ENCODE data around the gene ADGRA1. TPM values are rescaled to one million over a fixed set of nuclear protein-coding genes. Genes with fewer than 3 reads are reported as not detected.

ADGRA1 gene
- polyA plus RNA-seq, 2 of the 4 experiments (the other 2 are of a cell fraction) = not detected

- no peak for FAIRE-seq
- WGBS (ENCODE audit: missing lambda C conversion rate) = 36% methylated on average over 20 of the region's 28 CpGs
- peak in 1 of 2 experiments; percentile 11; a peak in 3 of 6 replicates for ATAC-seq
- Histone ChIP-seq H3K4me3 (no peak overlapping the region), H3K27ac (no peak overlapping the region), H3K4me1 (no peaks in the 10 kb centered on the region), H3K9me3 (no peaks in the 10 kb centered on the region), H3K4me2 (no peak overlapping the region)
- ChIA-PET POLR2A (no interaction called here), CTCF (no interaction called here)
- peak in 1 of 2 experiments; percentile 22 for DNase-seq (ENCODE audit: low read depth in 1 of 2, low spot score in 1 of 2)
- peak in 1 of 2 experiments; percentile 28; a peak in 2 of 5 replicates for TF ChIP-seq RAD21 (conservative IDR thresholded peaks at IDR 0.05 in 1 of 2, IDR thresholded peaks at IDR 0.05 in 1 of 2)
- no peak for TF ChIP-seq TFCP2L1 (CRISPR knock-in tag; IDR thresholded peaks at IDR 0.05)
These were observed 9.0 kb downstream of the ADGRA1 start for GRCh38 chr10:133096616-133097269.

DNA sequence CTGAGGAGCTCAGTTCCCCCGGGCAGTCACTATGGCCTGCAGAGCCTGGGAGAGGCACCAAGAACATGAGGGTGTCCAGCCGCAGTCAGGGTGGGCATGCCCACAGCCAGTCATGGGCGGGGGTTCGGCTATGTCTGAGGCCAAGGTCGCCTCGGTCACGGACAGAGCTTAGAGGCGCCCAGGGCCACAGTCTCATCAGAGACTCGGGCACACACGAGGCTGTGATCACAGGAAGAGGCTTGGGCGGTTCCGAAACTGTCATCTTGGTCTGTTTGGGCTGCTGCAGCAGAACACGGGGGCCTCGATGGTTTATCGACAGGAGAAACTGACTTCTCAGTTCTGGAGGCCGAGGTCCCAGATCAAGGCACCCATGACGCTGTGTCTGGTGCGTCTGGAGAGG is 9.7 kb downstream of the ADGRA1 start:
- POLR2A ChIA-PET = no interaction called here
- FAIRE-seq = no peak
- H3K27ac ChIP-seq = no peak overlapping the region
- CTCF ChIA-PET = interaction anchor here (0.6 to 0.8 kb wide), 2 partner anchors 168 to 259 kb away, joined by 3 read pairs; no protein-coding TSS in a partner anchor
- H3K4me1 ChIP-seq = no peaks in the 10 kb centered on the region
- no peak for DNase-seq (ENCODE audit: low read depth in 1 of 2, low spot score in 1 of 2)
- TF ChIP-seq BHLHE40 (IDR thresholded peaks at IDR 0.05; ENCODE audit: low read depth, low read length) = no peak
- no peak for TF ChIP-seq TFCP2L1 (CRISPR knock-in tag; IDR thresholded peaks at IDR 0.05)
- TF ChIP-seq NPAS2 (CRISPR knock-in tag; IDR thresholded peaks at IDR 0.05; ENCODE audit: borderline replicate concordance) = no peak
- no peak for TF ChIP-seq RNF2 (IDR thresholded peaks at IDR 0.05; ENCODE audit: borderline replicate concordance, low read depth)
- TF ChIP-seq ESRRA (IDR thresholded peaks at IDR 0.05; ENCODE audit: borderline replicate concordance, low read length) = no peak
- no peak for TF ChIP-seq PBX3 (IDR thresholded peaks at IDR 0.05)
- no peak for TF ChIP-seq HES2 (IDR thresholded peaks at IDR 0.05)
- TF ChIP-seq, protein P1, sequence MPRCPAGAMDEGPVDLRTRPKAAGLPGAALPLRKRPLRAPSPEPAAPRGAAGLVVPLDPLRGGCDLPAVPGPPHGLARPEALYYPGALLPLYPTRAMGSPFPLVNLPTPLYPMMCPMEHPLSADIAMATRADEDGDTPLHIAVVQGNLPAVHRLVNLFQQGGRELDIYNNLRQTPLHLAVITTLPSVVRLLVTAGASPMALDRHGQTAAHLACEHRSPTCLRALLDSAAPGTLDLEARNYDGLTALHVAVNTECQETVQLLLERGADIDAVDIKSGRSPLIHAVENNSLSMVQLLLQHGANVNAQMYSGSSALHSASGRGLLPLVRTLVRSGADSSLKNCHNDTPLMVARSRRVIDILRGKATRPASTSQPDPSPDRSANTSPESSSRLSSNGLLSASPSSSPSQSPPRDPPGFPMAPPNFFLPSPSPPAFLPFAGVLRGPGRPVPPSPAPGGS (IDR thresholded peaks at IDR 0.05) = no peak
- TF ChIP-seq TP53 (CRISPR knock-in tag; IDR thresholded peaks at IDR 0.05) = no peak
- TF ChIP-seq POLR2A (IDR thresholded peaks at IDR 0.05; ENCODE audit: low read length) = no peak
- no peak for TF ChIP-seq CHD4 (IDR thresholded peaks at IDR 0.05; ENCODE audit: borderline replicate concordance)
- TF ChIP-seq JUNB (IDR thresholded peaks at IDR 0.05) = no peak
- TF ChIP-seq MAZ (IDR thresholded peaks at IDR 0.05; ENCODE audit: borderline replicate concordance, low read depth, low read length) = no peak
- TF ChIP-seq, protein P2, sequence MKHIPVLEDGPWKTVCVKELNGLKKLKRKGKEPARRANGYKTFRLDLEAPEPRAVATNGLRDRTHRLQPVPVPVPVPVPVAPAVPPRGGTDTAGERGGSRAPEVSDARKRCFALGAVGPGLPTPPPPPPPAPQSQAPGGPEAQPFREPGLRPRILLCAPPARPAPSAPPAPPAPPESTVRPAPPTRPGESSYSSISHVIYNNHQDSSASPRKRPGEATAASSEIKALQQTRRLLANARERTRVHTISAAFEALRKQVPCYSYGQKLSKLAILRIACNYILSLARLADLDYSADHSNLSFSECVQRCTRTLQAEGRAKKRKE (CRISPR knock-in tag; IDR thresholded peaks at IDR 0.05; ENCODE audit: low read depth) = no peak
- TF ChIP-seq HDAC2 (IDR thresholded peaks at IDR 0.05) = no peak
- TF ChIP-seq EHMT2 (IDR thresholded peaks at IDR 0.05; ENCODE audit: low read depth) = no peak
- no peak overlapping the region for H3K4me3 ChIP-seq
- H3K9me3 ChIP-seq = no peaks in the 10 kb centered on the region
- no peak overlapping the region for H3K4me2 ChIP-seq
- no peak for ATAC-seq
- 28% methylated on average over 7 of the region's 18 CpGs for WGBS (ENCODE audit: missing lambda C conversion rate)

DNA sequence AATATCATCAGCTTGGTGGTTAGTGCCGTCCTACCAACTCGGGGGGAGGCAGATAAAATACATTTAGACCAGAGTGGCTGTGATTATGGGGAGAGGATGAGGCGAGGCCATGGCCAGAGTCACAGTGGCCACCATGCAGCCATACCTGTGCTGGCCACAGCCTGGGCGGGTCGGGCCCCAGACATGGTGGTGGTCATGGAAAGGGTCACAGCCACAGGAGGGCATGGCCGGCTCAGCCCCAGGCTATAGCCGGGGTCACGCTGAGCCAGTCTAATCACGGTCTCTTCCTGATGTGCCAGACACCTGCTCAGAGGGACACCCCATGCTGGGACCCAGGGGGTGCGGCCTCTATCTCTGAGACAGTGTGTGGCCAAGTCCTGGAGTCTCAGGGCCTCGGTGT is 10.2 kb downstream of the ADGRA1 start:
- Histone ChIP-seq H3K4me2 (no peak overlapping the region), H3K9me3 (no peaks in the 10 kb centered on the region), H3K4me1 (no peaks in the 10 kb centered on the region), H3K27ac (no peak overlapping the region), H3K4me3 (no peak overlapping the region)
- FAIRE-seq (no peak), DNase-seq (ENCODE audit: low read depth in 1 of 2, low spot score in 1 of 2) (no peak), ATAC-seq (no peak)
- WGBS (ENCODE audit: missing lambda C conversion rate) = 22% methylated on average over 6 of the region's 11 CpGs
- ChIA-PET POLR2A (no interaction called here), CTCF (interaction anchor here (0.6 to 0.8 kb wide), 3 partner anchors 67 to 260 kb away, joined by 3 read pairs; no protein-coding TSS in a partner anchor)
- TF ChIP-seq ESRRA (IDR thresholded peaks at IDR 0.05; ENCODE audit: borderline replicate concordance, low read length) (no peak), REST (IDR thresholded peaks at IDR 0.05) (no peak), EP300 (IDR thresholded peaks at IDR 0.05) (no peak), KDM5A (IDR thresholded peaks at IDR 0.05) (no peak), HOXB13 (CRISPR knock-in tag; IDR thresholded peaks at IDR 0.05; ENCODE audit: low read depth) (no peak), PBX3 (IDR thresholded peaks at IDR 0.05) (no peak)
- TF ChIP-seq, protein P3, sequence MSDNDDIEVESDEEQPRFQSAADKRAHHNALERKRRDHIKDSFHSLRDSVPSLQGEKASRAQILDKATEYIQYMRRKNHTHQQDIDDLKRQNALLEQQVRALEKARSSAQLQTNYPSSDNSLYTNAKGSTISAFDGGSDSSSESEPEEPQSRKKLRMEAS (IDR thresholded peaks at IDR 0.05) = no peak
